ENCODE measurements around the gene CRTAP.
"Not testable (repeated sequence)": the region's sequence is repeated elsewhere in the genome, so short reads cannot be mapped to it uniquely, and the experiment has no call there.

Gene CRTAP

DNA sequence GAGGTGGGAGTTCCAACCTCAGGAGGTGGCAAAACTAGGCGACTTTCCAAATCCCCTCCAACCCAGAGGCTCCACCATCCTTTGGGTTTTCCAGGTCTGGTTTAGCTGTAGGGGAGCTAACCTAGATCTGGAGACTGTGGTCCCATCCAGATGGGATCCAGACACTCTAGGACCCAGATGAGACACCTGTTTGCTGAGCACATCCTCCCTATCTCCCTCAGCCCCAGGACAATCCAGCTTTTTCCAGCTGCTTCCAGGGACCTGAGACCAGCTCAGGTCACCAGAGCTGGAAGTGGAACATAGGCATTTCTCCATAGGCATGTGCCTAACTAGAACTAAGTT lies 18.2 kb downstream of the CRTAP start:
- no peak for DNase-seq (ENCODE audit: low read depth)
- no peak overlapping the region for H3K4me3 ChIP-seq (ENCODE audit: low read depth, low read length)

GRCh38 chr3:33134026-33134625 lies 20.3 kb downstream of the CRTAP start:
- no peak for DNase-seq (ENCODE audit: low read depth)
- H3K4me3 ChIP-seq (ENCODE audit: low read depth, low read length), result no peak overlapping the region

GRCh38 chr3:33137691-33138090 lies 23.9 kb downstream of the CRTAP start:
- H3K4me3 ChIP-seq (ENCODE audit: low read depth, low read length), result no peak overlapping the region
- no peak for DNase-seq (ENCODE audit: low read depth)

DNA sequence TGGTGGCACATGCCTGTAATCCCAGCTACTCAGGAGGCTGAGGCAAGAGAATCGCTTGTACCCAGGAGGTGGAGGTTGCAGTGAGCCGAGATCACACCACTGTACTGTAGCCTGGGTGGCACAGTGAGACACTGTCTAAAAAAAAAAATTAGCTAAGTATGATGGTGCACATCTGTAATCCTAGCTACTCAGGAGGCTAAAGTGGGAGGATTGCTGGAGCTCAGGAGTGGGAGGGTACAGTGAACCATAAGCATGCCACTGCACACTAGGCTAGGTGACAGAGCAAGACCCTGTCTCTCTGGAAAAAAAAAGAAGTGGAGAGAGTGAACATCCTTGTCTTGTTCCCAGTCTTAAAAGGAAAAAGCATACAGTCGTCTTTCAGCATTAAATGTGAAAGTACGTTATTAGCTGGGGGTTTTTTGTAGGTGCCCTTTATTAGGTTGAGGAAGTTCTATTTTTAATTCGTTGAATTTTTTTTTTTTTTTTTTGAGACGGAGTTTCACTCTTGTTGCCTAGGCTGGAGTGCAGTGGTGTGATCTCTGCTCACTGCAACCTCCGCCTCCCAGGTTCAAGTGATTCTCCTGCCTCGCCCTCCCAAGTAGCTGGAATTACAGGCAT lies 25.3 kb downstream of the CRTAP start:
- not testable (repeated sequence) for DNase-seq (ENCODE audit: low read depth); H3K4me3 ChIP-seq (ENCODE audit: low read depth, low read length)

- H3K4me3 ChIP-seq (ENCODE audit: low read depth, low read length), result no peak overlapping the region
- DNase-seq (ENCODE audit: low read depth), result no peak
These were observed 26.2 kb downstream of the CRTAP start for GRCh38 chr3:33139996-33140395.

DNA sequence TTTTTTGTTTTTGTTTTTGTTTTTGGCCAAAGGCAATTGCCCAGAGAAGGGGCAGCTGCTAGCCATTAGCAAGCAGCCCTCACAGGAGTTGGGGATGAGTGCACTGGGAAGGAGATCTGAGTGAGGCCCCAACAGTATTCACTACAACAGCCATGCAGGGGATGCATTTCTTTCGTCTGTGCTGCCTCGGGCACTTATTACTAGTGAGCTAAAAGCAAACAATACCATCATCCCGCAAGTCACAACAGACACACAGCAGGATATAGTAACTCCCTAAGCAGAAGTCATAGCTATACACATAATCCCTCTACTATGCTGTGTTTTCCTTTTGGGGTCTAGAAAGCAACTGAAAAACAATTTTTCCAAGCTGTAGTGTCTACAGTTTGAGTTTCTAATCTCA lies 27.2 kb downstream of the CRTAP start:
- no peak for DNase-seq (ENCODE audit: low read depth)
- H3K4me3 ChIP-seq (ENCODE audit: low read depth, low read length), result no peak overlapping the region

DNA sequence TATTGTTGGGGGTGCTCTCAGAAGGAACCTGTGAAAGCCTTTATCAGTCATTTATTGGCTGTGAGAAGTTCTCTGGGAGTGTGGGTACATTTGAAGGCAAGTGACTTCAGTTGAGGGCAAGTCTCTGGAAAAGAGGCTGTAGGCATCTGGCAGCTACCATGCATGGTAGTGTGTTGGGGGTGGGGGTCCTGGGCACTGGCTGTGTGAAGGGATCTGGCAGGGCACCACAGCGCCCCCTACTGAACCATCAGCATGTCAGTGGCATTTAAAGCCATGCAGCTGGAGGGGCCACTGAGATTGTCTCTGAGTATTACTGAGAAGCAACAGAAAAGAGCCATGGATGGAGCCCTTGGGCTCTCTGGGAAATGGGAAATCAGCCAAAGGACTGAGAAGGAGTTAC lies 30.6 kb downstream of the CRTAP start:
- no peak overlapping the region for H3K4me3 ChIP-seq (ENCODE audit: low read depth, low read length)
- DNase-seq (ENCODE audit: low read depth), result no peak

DNA sequence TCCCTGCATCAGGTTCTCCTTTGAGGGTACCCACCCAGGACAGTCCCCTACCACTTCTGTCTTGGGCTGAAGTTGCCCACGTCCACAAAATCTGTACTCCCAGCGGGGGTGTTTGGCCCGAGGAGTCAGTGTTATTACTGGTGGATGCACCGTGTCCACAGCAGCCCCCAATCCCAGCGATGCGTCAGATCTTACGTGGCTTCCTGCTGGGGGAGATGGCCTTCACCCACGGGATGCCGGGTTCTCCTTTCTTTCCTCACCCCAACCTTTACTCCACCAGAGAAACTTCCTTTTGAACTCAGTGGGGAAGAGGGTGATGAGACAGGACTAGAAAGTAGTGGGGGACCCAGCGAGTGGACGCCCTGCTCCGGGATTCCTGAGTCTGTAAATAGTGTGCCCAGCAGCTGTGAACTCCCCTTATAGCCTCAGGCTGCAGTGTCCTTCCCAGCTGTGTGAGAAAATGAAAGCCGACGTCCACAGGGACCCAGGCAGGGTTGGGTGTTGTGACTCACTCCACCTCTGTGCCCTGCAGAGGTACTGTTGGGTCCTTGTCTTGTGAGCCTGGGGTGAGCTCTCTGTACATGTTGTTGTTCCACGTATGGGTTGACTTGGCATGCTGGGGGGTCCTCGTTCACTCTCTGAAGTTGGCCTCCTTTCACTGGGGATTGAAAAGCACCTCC lies 31.5 kb downstream of the CRTAP start:
- H3K4me3 ChIP-seq (ENCODE audit: low read depth, low read length), result no peak overlapping the region

GRCh38 chr3:33145901-33146580 lies 32.2 kb downstream of the CRTAP start:
- DNase-seq (ENCODE audit: low read depth), result no peak
- H3K4me3 ChIP-seq (ENCODE audit: low read depth, low read length), result no peak overlapping the region

More for the DNA sequence above, 31.5 kb downstream of the CRTAP start:
- DNase-seq (ENCODE audit: low read depth), result no peak

GRCh38 chr3:33146791-33147445 lies 33.1 kb downstream of the CRTAP start:
- no peak overlapping the region for H3K4me3 ChIP-seq (ENCODE audit: low read depth, low read length)
- peak; percentile 73 for DNase-seq (ENCODE audit: low read depth)

DNA sequence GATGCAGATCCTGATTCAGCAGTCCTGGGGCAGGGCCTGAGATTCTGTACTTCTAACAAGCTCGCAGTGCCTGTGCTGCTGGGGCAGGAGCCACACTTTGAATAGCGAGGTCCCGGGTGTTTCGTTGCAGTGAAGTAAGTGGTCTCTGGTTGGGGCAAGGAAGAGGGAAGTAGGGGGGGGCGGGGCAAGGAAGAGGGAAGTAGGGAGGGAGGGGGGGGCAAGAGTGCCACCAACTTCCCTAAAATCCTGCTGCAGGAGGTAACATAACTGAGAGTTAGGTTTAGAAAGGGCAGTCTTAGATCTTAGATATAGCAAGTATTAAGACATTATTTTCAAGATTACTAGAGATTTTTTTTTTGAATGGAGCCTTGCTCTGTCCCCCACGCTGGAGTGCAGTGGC lies 35.5 kb downstream of the CRTAP start:
- DNase-seq (ENCODE audit: low read depth), result no peak
- H3K4me3 ChIP-seq (ENCODE audit: low read depth, low read length), result no peak overlapping the region

DNA sequence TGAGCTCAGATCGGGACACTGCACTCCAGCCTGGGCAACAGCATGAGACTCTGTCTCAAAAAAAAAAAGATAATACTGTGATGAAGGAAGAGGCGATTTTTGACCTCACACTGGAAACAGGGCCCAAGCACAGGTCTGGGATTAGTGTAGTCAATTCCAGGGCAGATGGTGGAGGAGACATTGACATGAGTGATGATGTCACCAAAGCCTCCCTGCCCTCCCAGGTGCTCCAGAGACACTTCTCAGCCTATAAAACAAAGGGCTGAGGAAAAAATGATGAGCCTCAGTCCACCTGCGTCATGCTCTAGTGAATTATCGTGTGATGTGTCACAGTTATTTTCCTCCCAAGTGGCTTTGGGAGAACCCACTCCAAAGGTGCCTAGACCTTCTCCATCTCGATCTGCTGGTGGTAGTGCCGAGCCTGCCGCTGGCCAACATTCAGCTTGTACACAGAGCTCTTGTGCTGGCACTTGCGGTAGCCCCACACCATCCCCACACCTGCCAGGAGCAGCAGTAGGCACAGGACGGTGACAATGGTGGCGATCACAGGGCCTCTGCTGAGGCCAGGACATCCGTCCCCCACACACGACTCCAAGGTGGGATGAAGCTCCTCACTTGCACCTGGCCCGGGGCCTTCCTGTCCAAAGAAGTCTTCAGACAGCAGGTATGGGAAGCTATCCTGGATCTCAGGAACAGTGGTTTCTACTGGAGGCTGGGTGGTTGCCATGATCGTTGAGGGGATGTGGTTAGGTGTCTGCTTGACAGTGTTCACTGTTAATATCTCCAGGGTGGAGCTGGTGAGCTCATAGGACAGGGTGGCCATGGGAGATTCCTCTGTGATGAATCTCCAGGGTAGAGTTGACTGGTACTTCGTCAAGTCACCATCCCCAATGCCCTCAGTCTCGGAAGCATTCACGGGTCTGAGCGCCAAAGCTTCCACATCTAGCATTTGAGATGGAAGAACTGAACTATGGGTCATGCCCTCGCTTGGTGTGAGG lies 38.8 kb downstream of the CRTAP start:
- H3K4me3 ChIP-seq (ENCODE audit: low read depth, low read length), result no peak overlapping the region
- no peak for DNase-seq (ENCODE audit: low read depth)

- H3K4me3 ChIP-seq (ENCODE audit: low read depth, low read length), result no peak overlapping the region
- no peak for DNase-seq (ENCODE audit: low read depth)
These were observed 40.0 kb downstream of the CRTAP start for GRCh38 chr3:33153782-33154181.

- H3K4me3 ChIP-seq (ENCODE audit: low read depth, low read length), result no peak overlapping the region
- no peak for DNase-seq (ENCODE audit: low read depth)
These were observed 41.5 kb downstream of the CRTAP start for GRCh38 chr3:33155301-33155700.

GRCh38 chr3:33159234-33159633 lies 45.4 kb downstream of the CRTAP start:
- H3K4me3 ChIP-seq (ENCODE audit: low read depth, low read length), result no peak overlapping the region
- DNase-seq (ENCODE audit: low read depth), result no peak

GRCh38 chr3:33159981-33160380 lies 46.2 kb downstream of the CRTAP start:
- H3K4me3 ChIP-seq (ENCODE audit: low read depth, low read length), result no peak overlapping the region
- no peak for DNase-seq (ENCODE audit: low read depth)

DNA sequence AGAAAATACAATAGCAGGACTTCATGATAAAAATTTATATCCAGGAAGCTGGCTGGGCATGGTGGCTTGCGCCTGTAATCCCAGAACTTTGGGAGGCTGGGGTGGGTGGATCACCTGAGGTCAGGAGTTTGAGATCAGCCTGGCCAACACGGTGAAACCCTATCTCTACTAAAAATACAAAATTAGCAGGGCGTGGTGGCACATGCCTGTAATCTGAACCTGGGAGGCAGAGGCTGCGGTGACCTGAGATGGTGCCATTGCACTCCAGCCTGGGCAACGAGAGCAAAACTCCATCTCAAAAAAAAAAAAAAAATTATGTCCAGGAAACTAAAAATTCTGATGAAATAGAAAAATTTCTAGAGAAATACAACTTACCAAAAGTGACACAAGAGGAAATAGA lies 48.8 kb downstream of the CRTAP start:
- H3K4me3 ChIP-seq (ENCODE audit: low read depth, low read length); DNase-seq (ENCODE audit: low read depth): not testable (repeated sequence)

GRCh38 chr3:33165372-33165771 lies 51.6 kb downstream of the CRTAP start:
- no peak overlapping the region for H3K4me3 ChIP-seq (ENCODE audit: low read depth, low read length)
- DNase-seq (ENCODE audit: low read depth), result no peak

- DNase-seq (ENCODE audit: low read depth), result no peak
- H3K4me3 ChIP-seq (ENCODE audit: low read depth, low read length), result no peak overlapping the region
These were observed 52.3 kb downstream of the CRTAP start for GRCh38 chr3:33166095-33166494.

Measured in skeletal muscle cell (primary cell).